ENCODE measurements around the gene C19orf67.
"Not testable (repeated sequence)": the region's sequence is repeated elsewhere in the genome, so short reads cannot be mapped to it uniquely, and the experiment has no call there.

C19orf67 gene

GRCh38 chr19:14035706-14036105 lies 49.9 kb downstream of the C19orf67 start:
- no peaks in the 10 kb centered on the region for H3K27me3 ChIP-seq (replicated peaks)
- H3K36me3 ChIP-seq (replicated peaks) = no peaks in the 10 kb centered on the region
- H3K27ac ChIP-seq = no peak overlapping the region
- TF ChIP-seq, protein P1, sequence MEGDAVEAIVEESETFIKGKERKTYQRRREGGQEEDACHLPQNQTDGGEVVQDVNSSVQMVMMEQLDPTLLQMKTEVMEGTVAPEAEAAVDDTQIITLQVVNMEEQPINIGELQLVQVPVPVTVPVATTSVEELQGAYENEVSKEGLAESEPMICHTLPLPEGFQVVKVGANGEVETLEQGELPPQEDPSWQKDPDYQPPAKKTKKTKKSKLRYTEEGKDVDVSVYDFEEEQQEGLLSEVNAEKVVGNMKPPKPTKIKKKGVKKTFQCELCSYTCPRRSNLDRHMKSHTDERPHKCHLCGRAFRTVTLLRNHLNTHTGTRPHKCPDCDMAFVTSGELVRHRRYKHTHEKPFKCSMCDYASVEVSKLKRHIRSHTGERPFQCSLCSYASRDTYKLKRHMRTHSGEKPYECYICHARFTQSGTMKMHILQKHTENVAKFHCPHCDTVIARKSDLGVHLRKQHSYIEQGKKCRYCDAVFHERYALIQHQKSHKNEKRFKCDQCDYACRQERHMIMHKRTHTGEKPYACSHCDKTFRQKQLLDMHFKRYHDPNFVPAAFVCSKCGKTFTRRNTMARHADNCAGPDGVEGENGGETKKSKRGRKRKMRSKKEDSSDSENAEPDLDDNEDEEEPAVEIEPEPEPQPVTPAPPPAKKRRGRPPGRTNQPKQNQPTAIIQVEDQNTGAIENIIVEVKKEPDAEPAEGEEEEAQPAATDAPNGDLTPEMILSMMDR (IDR thresholded peaks at IDR 0.05; ENCODE audit: low read depth, low read length, missing control alignments) = no peak
- in situ Hi-C loops (cut with HindIII; ENCODE audit: low pct_ligation_motif_present, low sequenced_read_pairs) = no loop called here
- DNase-seq = peak; percentile 13
- H3K4me3 ChIP-seq (ENCODE audit: low read depth, low read length) = no peak overlapping the region

- H3K27ac ChIP-seq; DNase-seq; in situ Hi-C loops (cut with HindIII; ENCODE audit: low pct_ligation_motif_present, low sequenced_read_pairs); H3K4me3 ChIP-seq (ENCODE audit: low read depth, low read length); H3K27me3 ChIP-seq (replicated peaks); H3K36me3 ChIP-seq (replicated peaks): not testable (repeated sequence)
- TF ChIP-seq, protein P1 (IDR thresholded peaks at IDR 0.05; ENCODE audit: low read depth, low read length, missing control alignments) = peak; percentile 5
These were observed 50.4 kb downstream of the C19orf67 start for GRCh38 chr19:14035159-14035558.

- Histone ChIP-seq H3K36me3 (replicated peaks) (no peaks in the 10 kb centered on the region), H3K27ac (no peak overlapping the region), H3K27me3 (replicated peaks) (no peaks in the 10 kb centered on the region), H3K4me3 (ENCODE audit: low read depth, low read length) (no peak overlapping the region)
- no peak for DNase-seq
- in situ Hi-C loops (cut with HindIII; ENCODE audit: low pct_ligation_motif_present, low sequenced_read_pairs) = no loop called here
- TF ChIP-seq, protein P1 (IDR thresholded peaks at IDR 0.05; ENCODE audit: low read depth, low read length, missing control alignments) = no peak
These were observed 51.6 kb downstream of the C19orf67 start for GRCh38 chr19:14033946-14034345.

- in situ Hi-C loops (cut with HindIII; ENCODE audit: low pct_ligation_motif_present, low sequenced_read_pairs) = no loop called here
- H3K27ac ChIP-seq = no peak within 1 kb of the TSS
- H3K4me3 ChIP-seq (ENCODE audit: low read depth, low read length) = peak within 1 kb of the TSS; percentile 62
These were observed 53.7 kb downstream of the C19orf67 start, which contains the start of gene IL27RA for GRCh38 chr19:14031719-14032480. Gene IL27RA (plus strand): TSS chr19:14031762. CDS start chr19:14031873, 111 bp downstream.

More at GRCh38 chr19:14031719-14032480, 53.7 kb downstream of the C19orf67 start, which contains the start of gene IL27RA:
- H3K27me3 ChIP-seq (replicated peaks) = no peaks in the 10 kb centered on the region
- DNase-seq = peak; percentile 15
- H3K36me3 ChIP-seq (replicated peaks) = no peaks in the 10 kb centered on the region
- TF ChIP-seq, protein P1 (IDR thresholded peaks at IDR 0.05; ENCODE audit: low read depth, low read length, missing control alignments) = peak; percentile 87

Measured in brain microvascular endothelial cell (primary cell).